HepG2 (cell line): Measurements from ENCODE around the gene TOB1. TPM values are rescaled to one million over a fixed set of nuclear protein-coding genes. Genes with fewer than 3 reads are reported as not detected.

Experiments
- ARID2 ChIP-seq: sonication (generic); formaldehyde crosslinking; IDR thresholded peaks from 2 replicates; pipeline ENCODE4 v1.8.1; 2022; ENCODE audit warnings: mild to moderate bottlenecking, missing genetic modification reagents, borderline replicate concordance
- ATAD3A ChIP-seq: sonication (generic); formaldehyde crosslinking; IDR thresholded peaks from 2 replicates; pipeline ENCODE4 v1.4.0; 2020; ENCODE audit warnings: missing genetic modification reagents
- BRD4 ChIP-seq: sonication (generic); formaldehyde crosslinking; IDR thresholded peaks from 2 replicates; pipeline ENCODE4 v1.4.0; 2020; ENCODE audit warnings: missing genetic modification reagents
- ELF1 ChIP-seq: sonication (generic); formaldehyde crosslinking; IDR thresholded peaks from 2 replicates; pipeline ENCODE4 v1.4.0; 2020; ENCODE audit warnings: missing genetic modification reagents
- HCFC1 ChIP-seq: fragments of 150-350 bp; IDR thresholded peaks from 2 replicates; pipeline ENCODE4 v1.6.1; 2014; ENCODE audit warnings: low read depth, low read length
- ISX ChIP-seq: sonication (generic); formaldehyde crosslinking; conservative IDR thresholded peaks from 2 replicates; pipeline ENCODE4 v1.5.0; 2020; ENCODE audit warnings: missing genetic modification reagents
- JDP2 ChIP-seq: sonication (generic); formaldehyde crosslinking; IDR thresholded peaks from 2 replicates; pipeline ENCODE4 v1.8.1; 2022; ENCODE audit warnings: missing genetic modification reagents, borderline replicate concordance
- MIER3 ChIP-seq: IDR thresholded peaks from 2 replicates; pipeline ENCODE4 v1.6.1; 2016; ENCODE audit warnings: missing compliant biosample characterization, borderline replicate concordance
- POLR2G ChIP-seq: fragments of 200-400 bp; formaldehyde crosslinking; IDR thresholded peaks from 2 replicates; pipeline ENCODE4 v1.6.1; 2018; ENCODE audit warnings: mild to moderate bottlenecking, low read depth, low read length, moderate library complexity
- RBM22 ChIP-seq: fragments of 200-400 bp; formaldehyde crosslinking; optimal IDR thresholded peaks from 2 replicates; pipeline ENCODE3; 2017; ENCODE audit warnings: mild to moderate bottlenecking, low read length, moderate library complexity
- RFX3 ChIP-seq: IDR thresholded peaks from 2 replicates; pipeline ENCODE4 v1.6.1; 2016; ENCODE audit warnings: missing biosample characterization, missing genetic modification reagents
- RFXAP ChIP-seq: sonication (generic); formaldehyde crosslinking; IDR thresholded peaks from 2 replicates; pipeline ENCODE4 v1.4.0; 2020; ENCODE audit warnings: missing genetic modification reagents, borderline replicate concordance
- SP1 ChIP-seq, 2 experiments: fragments of 450-650 bp in 1 of 2; sonication (generic) in 1 of 2; formaldehyde crosslinking in 1 of 2; IDR thresholded peaks; 2 replicates each; pipeline versions ENCODE4 v1.4.0 to v1.6.1; 2016 to 2020; ENCODE audit warnings: missing genetic modification reagents in 1 of 2
- SP140L ChIP-seq: sonication (generic); formaldehyde crosslinking; IDR thresholded peaks from 2 replicates; pipeline ENCODE4 v1.4.0; 2020; ENCODE audit warnings: missing genetic modification reagents, borderline replicate concordance
- TFDP1 ChIP-seq: IDR thresholded peaks from 2 replicates; pipeline ENCODE4 v1.6.1; 2016; ENCODE audit warnings: missing compliant biosample characterization, missing genetic modification reagents, borderline replicate concordance
- ZBTB8A ChIP-seq: sonication (generic); formaldehyde crosslinking; IDR thresholded peaks from 2 replicates; pipeline ENCODE4 v1.4.0; 2020; ENCODE audit warnings: mild to moderate bottlenecking, low read depth, missing genetic modification reagents, borderline replicate concordance
- ZKSCAN8 ChIP-seq: IDR thresholded peaks from 2 replicates; pipeline ENCODE4 v1.6.1; 2016; ENCODE audit warnings: borderline replicate concordance, missing genetic modification reagents, missing compliant biosample characterization
- ZNF142 ChIP-seq: sonication (generic); formaldehyde crosslinking; IDR thresholded peaks from 2 replicates; pipeline ENCODE4 v1.4.0; 2020; ENCODE audit warnings: missing genetic modification reagents
- ZNF225 ChIP-seq: sonication (generic); formaldehyde crosslinking; IDR thresholded peaks from 2 replicates; pipeline ENCODE4 v1.4.0; 2020; ENCODE audit warnings: mild to moderate bottlenecking, missing genetic modification reagents
- ZNF234 ChIP-seq: sonication (generic); formaldehyde crosslinking; conservative IDR thresholded peaks from 2 replicates; pipeline ENCODE4 v1.5.1; 2020; ENCODE audit warnings: mild to moderate bottlenecking, missing genetic modification reagents
- ZNF33B ChIP-seq: sonication (generic); formaldehyde crosslinking; IDR thresholded peaks from 2 replicates; pipeline ENCODE4 v1.5.1; 2020; ENCODE audit warnings: mild to moderate bottlenecking, missing genetic modification reagents
- ZNF556 ChIP-seq: sonication (generic); formaldehyde crosslinking; IDR thresholded peaks from 2 replicates; pipeline ENCODE4 v1.4.0; 2020; ENCODE audit warnings: mild to moderate bottlenecking, missing genetic modification reagents, borderline replicate concordance
- ZNF598 ChIP-seq: sonication (generic); formaldehyde crosslinking; IDR thresholded peaks from 2 replicates; pipeline ENCODE4 v1.5.1; 2020; ENCODE audit warnings: mild to moderate bottlenecking, missing genetic modification reagents, borderline replicate concordance
- ZSCAN9 ChIP-seq: IDR thresholded peaks from 2 replicates; pipeline ENCODE4 v1.6.1; 2016; ENCODE audit warnings: borderline replicate concordance
- polyA plus RNA-seq, 8 experiments: library from polyadenylated mRNA; depleted of rRNA in 3 of 8; stranded (reverse) in 7 of 8; unstranded in 1 of 8; fragments of >200 nt; fragmentation: Illumina TruSeq in 4 of 8; extraction: Trizol in 4 of 8; gene quantifications; 2 replicates each; pipeline versions ENCODE4 v1.2.1 to v1.2.3, GENCODE V29; 2011 to 2016; ENCODE audit warnings: low read depth in 4 of 8, missing spikeins in 1 of 8, mixed read lengths in 1 of 8; ENCODE audit not compliant: insufficient read depth in 1 of 8
- total RNA-seq, 5 experiments: library from RNA; depleted of rRNA; stranded (reverse); fragments of >200 nt; fragmentation: Illumina TruSeq; extraction: Trizol; gene quantifications; 2 replicates each; pipeline ENCODE4 v1.2.3, GENCODE V29; 2016; ENCODE audit warnings: low read depth in 1 of 5

Gene TOB1
- total and polyA plus RNA-seq, 2 of the 13 experiments (the other 11 are each of a cell fraction or from before 2014, with no cell fraction given) = 21.9 to 57.7 TPM

- no peak; the same call in none of the 2 replicates for TF ChIP-seq TFDP1 (CRISPR knock-in tag)
- TF ChIP-seq RFX3 (CRISPR knock-in tag) = 0 out of 2 replicates have a peak, but pooled peaks have one; percentile 21
- TF ChIP-seq ZNF142 (CRISPR knock-in tag) = peak; percentile 82; the same call in 1 of the 2 replicates
- TF ChIP-seq ZBTB8A (CRISPR knock-in tag) = peak; percentile 68; the same call in 1 of the 2 replicates
- peak; percentile 100 for TF ChIP-seq POLR2G
- peak; percentile 96 for TF ChIP-seq ZSCAN9 (CRISPR knock-in tag)
- peak; percentile 23; the same call in 1 of the 2 replicates for TF ChIP-seq ARID2
- TF ChIP-seq ZKSCAN8 = peak; percentile 68; the same call in 1 of the 2 replicates
- TF ChIP-seq ZNF225 = no peak
- peak; percentile 64 for TF ChIP-seq MIER3 (CRISPR knock-in tag)
- TF ChIP-seq BRD4 = no peak
- TF ChIP-seq ELF1 (CRISPR knock-in tag) = 0 out of 2 replicates have a peak, but pooled peaks have one; percentile 32
- TF ChIP-seq ZNF598 = no peak
- TF ChIP-seq ZNF33B (CRISPR knock-in tag) = no peak; the same call in 1 of the 2 replicates
- peak; percentile 84; the same call in 1 of the 2 replicates for TF ChIP-seq ZNF556 (CRISPR knock-in tag)
- TF ChIP-seq SP1 (IDR thresholded peaks at IDR 0.05) = no peak
- peak; percentile 83 for TF ChIP-seq SP1 (CRISPR knock-in tag; IDR thresholded peaks at IDR 0.05)
- 0 out of 2 replicates have a peak, but pooled peaks have one; percentile 82 for TF ChIP-seq ATAD3A (CRISPR knock-in tag)
- peak; percentile 76; the same call in 1 of the 2 replicates for TF ChIP-seq RFXAP (CRISPR knock-in tag)
- TF ChIP-seq ISX = peak; percentile 74; the same call in 1 of the 2 replicates
- no peak; the same call in 1 of the 2 replicates for TF ChIP-seq JDP2
- no peak for TF ChIP-seq HCFC1
- TF ChIP-seq ZNF234 (CRISPR knock-in tag) = peak; percentile 95
- no peak for TF ChIP-seq RBM22
- 0 out of 2 replicates have a peak, but pooled peaks have one; percentile 31 for TF ChIP-seq SP140L (CRISPR knock-in tag)
Observed at GRCh38 chr17:50866261-50866949, at the start of gene TOB1 (continued).
